Neural cell (in vitro differentiated cells): ENCODE results near the gene CHMP4B. TPM values are rescaled to one million over a fixed set of nuclear protein-coding genes. Genes with fewer than 3 reads are reported as not detected.

Experiments used
- H2AFZ ChIP-seq: fragments of 200-600, 300-800 bp; sonication (generic), shearing (Covaris generic); 2 replicates; pipeline ENCODE4 v1.6.0; 2014; ENCODE audit warnings: low read depth, mild to moderate bottlenecking, antibody characterized with exemption, low read length, moderate library complexity
- H3F3A ChIP-seq: fragments of 200-600 bp; shearing (Covaris generic); 2 replicates; pipeline ENCODE4 v1.6.1; 2016; ENCODE audit warnings: mild to moderate bottlenecking, moderate library complexity, mixed read lengths, antibody characterized with exemption, low read length; ENCODE audit not compliant: insufficient read depth, poor library complexity, severe bottlenecking
- H3K27ac ChIP-seq: fragments of 200-600, 300-800 bp; sonication (generic), shearing (Covaris generic); 2 replicates; pipeline ENCODE4 v1.5.1; 2014; ENCODE audit warnings: mild to moderate bottlenecking, low read length, moderate library complexity
- H3K27me3 ChIP-seq: fragments of 300-800, 200-600 bp; sonication (generic), shearing (Covaris generic); 2 replicates; pipeline ENCODE4 v1.6.0; 2014; ENCODE audit warnings: mild to moderate bottlenecking, low read depth, low read length, moderate library complexity; ENCODE audit not compliant: insufficient read depth
- H3K36me3 ChIP-seq: fragments of 300-800, 200-600 bp; sonication (generic), shearing (Covaris generic); 2 replicates; pipeline ENCODE4 v1.5.1; 2014; ENCODE audit warnings: mild to moderate bottlenecking, antibody characterized with exemption, low read length, moderate library complexity; ENCODE audit not compliant: insufficient read depth
- H3K4me2 ChIP-seq: fragments of 300-800, 200-600 bp; sonication (generic), shearing (Covaris generic); 2 replicates; pipeline ENCODE4 v1.6.0; 2014; ENCODE audit warnings: mild to moderate bottlenecking, low read length
- H3K4me3 ChIP-seq: fragments of 300-800, 200-600 bp; sonication (generic), shearing (Covaris generic); 2 replicates; pipeline ENCODE4 v1.5.1; 2014; ENCODE audit warnings: mild to moderate bottlenecking, low read length, moderate library complexity
- H3K79me2 ChIP-seq: fragments of 200-600 bp; shearing (Covaris generic); replicated peaks from 2 replicates; pipeline ENCODE4 v1.6.0; 2014; ENCODE audit warnings: mild to moderate bottlenecking, low read length, moderate library complexity; ENCODE audit not compliant: insufficient read depth
- H3K9ac ChIP-seq: fragments of 300-800, 200-600 bp; sonication (generic), shearing (Covaris generic); 2 replicates; pipeline ENCODE4 v1.6.1; 2016; ENCODE audit warnings: mild to moderate bottlenecking, low read length, mixed read lengths
- H3K9me2 ChIP-seq: fragments of 200-600 bp; shearing (Covaris generic); 2 replicates; pipeline ENCODE4 v1.6.1; 2016; ENCODE audit warnings: mild to moderate bottlenecking, low read length, mixed read lengths; ENCODE audit not compliant: insufficient read depth
- H3K9me3 ChIP-seq: fragments of 200-600, 300-800 bp; sonication (generic), shearing (Covaris generic); 2 replicates; pipeline ENCODE4 v1.6.1; 2016; ENCODE audit warnings: mild to moderate bottlenecking, mixed run types, low read length, moderate library complexity, mixed read lengths
- H4K20me1 ChIP-seq: fragments of 200-600 bp; shearing (Covaris generic); 2 replicates; pipeline ENCODE4 v1.6.1; 2016; ENCODE audit warnings: mild to moderate bottlenecking, mixed run types; ENCODE audit not compliant: insufficient read depth
- EP300 ChIP-seq: fragments of 450-650 bp; conservative IDR thresholded peaks from 2 replicates; pipeline ENCODE4 v1.6.1; 2014; ENCODE audit warnings: antibody characterized with exemption, mild to moderate bottlenecking, moderate library complexity; ENCODE audit not compliant: poor library complexity, severe bottlenecking
- EZH2 ChIP-seq: fragments of 200-600, 300-800 bp; shearing (Covaris generic), sonication (generic); IDR thresholded peaks from 2 replicates; pipeline ENCODE4 v1.6.1; 2014; ENCODE audit warnings: antibody characterized with exemption, low read length, borderline replicate concordance, mild to moderate bottlenecking; ENCODE audit not compliant: insufficient read depth, poor library complexity, severe bottlenecking
- MXI1 ChIP-seq: fragments of 450-650 bp; conservative IDR thresholded peaks from 2 replicates; pipeline ENCODE4 v1.6.1; 2014; ENCODE audit warnings: antibody characterized with exemption, mild to moderate bottlenecking; ENCODE audit not compliant: poor library complexity, severe bottlenecking
- POLR2AphosphoS5 ChIP-seq: IDR thresholded peaks from 2 replicates; pipeline ENCODE4 v1.6.1; 2012
- RAD21 ChIP-seq: fragments of 450-650 bp; conservative IDR thresholded peaks from 2 replicates; pipeline ENCODE4 v1.6.1; 2014; ENCODE audit warnings: antibody characterized with exemption, mild to moderate bottlenecking, moderate library complexity
- SMC3 ChIP-seq: fragments of 450-650 bp; conservative IDR thresholded peaks from 2 replicates; pipeline ENCODE4 v1.6.1; 2014; ENCODE audit warnings: antibody characterized with exemption, mild to moderate bottlenecking, moderate library complexity; ENCODE audit not compliant: poor library complexity
- TAF1 ChIP-seq: IDR thresholded peaks from 2 replicates; pipeline ENCODE4 v1.6.1; 2012; ENCODE audit warnings: low read depth
- polyA plus RNA-seq: library from polyadenylated mRNA; depleted of rRNA; stranded (reverse); fragments of >200 nt; gene quantifications from 2 replicates; pipeline ENCODE4 v1.2.3, GENCODE V29; 2014
- TF ChIP-seq, protein P1 (sequence below): IDR thresholded peaks from 2 replicates; pipeline ENCODE4 v1.6.1; 2012; ENCODE audit warnings: borderline replicate concordance
- TF ChIP-seq, protein P2 (sequence below): fragments of 450-650 bp; IDR thresholded peaks from 2 replicates; pipeline ENCODE4 v1.5.1; 2014; ENCODE audit warnings: antibody characterized with exemption, mild to moderate bottlenecking, moderate library complexity; ENCODE audit not compliant: poor library complexity, severe bottlenecking

CHMP4B gene
- polyA plus RNA-seq, 1 donor from 2014 or later: 83.8 TPM

DNA sequence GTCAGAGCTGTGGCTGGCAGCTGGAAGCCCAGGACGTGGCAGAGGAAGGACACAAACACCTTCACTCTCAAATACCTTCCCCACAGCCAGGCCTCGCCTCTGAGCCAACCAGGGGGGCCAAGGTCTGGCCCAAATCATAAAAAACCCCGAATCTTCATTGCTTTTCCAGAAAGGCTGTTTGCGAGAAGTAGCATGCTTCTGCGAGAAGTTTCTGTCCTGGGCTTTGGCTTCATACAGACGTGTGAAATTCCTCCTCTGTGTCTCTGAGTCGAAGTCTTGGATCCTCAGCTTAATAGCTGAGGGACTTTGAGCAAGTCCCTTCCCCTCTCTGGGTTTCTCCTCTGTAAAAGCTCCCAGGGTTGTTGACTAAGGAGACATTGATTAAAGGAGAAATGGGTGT lies 63.0 kb downstream of the CHMP4B start:
- H3K4me3 ChIP-seq: no peak overlapping the region
- no peaks in the 10 kb centered on the region for H3F3A ChIP-seq
- H4K20me1 ChIP-seq: no peaks in the 10 kb centered on the region
- H3K9ac ChIP-seq: no peak overlapping the region
- no peaks in the 10 kb centered on the region for H3K36me3 ChIP-seq
- H3K27me3 ChIP-seq: no peaks in the 10 kb centered on the region
- no peak overlapping the region for H3K4me2 ChIP-seq
- H3K27ac ChIP-seq: no peak overlapping the region
- H3K9me3 ChIP-seq: no peaks in the 10 kb centered on the region
- H3K9me2 ChIP-seq: no peaks in the 10 kb centered on the region
- H3K79me2 ChIP-seq: no peaks in the 10 kb centered on the region
- no peak overlapping the region for H2AFZ ChIP-seq
- TF ChIP-seq, protein P1, sequence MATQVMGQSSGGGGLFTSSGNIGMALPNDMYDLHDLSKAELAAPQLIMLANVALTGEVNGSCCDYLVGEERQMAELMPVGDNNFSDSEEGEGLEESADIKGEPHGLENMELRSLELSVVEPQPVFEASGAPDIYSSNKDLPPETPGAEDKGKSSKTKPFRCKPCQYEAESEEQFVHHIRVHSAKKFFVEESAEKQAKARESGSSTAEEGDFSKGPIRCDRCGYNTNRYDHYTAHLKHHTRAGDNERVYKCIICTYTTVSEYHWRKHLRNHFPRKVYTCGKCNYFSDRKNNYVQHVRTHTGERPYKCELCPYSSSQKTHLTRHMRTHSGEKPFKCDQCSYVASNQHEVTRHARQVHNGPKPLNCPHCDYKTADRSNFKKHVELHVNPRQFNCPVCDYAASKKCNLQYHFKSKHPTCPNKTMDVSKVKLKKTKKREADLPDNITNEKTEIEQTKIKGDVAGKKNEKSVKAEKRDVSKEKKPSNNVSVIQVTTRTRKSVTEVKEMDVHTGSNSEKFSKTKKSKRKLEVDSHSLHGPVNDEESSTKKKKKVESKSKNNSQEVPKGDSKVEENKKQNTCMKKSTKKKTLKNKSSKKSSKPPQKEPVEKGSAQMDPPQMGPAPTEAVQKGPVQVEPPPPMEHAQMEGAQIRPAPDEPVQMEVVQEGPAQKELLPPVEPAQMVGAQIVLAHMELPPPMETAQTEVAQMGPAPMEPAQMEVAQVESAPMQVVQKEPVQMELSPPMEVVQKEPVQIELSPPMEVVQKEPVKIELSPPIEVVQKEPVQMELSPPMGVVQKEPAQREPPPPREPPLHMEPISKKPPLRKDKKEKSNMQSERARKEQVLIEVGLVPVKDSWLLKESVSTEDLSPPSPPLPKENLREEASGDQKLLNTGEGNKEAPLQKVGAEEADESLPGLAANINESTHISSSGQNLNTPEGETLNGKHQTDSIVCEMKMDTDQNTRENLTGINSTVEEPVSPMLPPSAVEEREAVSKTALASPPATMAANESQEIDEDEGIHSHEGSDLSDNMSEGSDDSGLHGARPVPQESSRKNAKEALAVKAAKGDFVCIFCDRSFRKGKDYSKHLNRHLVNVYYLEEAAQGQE: no peak
- TF ChIP-seq EZH2 (no peak), SMC3 (no peak)

DNA sequence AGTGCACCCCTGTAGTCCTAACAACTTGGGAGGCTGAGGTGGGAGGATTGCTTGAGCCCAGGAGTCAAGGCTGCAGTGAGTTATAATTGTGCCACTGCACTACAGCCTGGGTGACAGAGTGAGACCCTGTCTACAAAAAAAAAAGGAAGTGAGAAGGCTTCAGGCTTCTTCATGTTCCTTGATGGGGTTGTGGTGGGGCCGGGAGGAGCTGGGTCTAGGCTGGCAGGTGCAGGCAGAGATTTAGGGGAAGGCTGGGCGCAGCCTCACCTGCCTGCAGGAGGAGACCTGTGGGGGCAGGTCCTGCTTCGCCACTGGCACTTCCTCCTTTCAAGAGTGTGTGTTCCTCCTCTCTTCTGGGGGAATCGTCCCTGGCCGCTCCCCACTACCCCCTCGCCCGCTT lies 63.9 kb downstream of the CHMP4B start:
- H3K36me3 ChIP-seq: no peaks in the 10 kb centered on the region
- H3K4me2 ChIP-seq: no peak overlapping the region
- no peaks in the 10 kb centered on the region for H3F3A ChIP-seq
- H3K4me3 ChIP-seq: no peak overlapping the region
- no peak for TF ChIP-seq SMC3
- TF ChIP-seq MXI1: no peak
- TF ChIP-seq POLR2AphosphoS5: no peak
- TF ChIP-seq TAF1: no peak
- TF ChIP-seq RAD21: no peak
- no peak for TF ChIP-seq EP300
- TF ChIP-seq, protein P2, sequence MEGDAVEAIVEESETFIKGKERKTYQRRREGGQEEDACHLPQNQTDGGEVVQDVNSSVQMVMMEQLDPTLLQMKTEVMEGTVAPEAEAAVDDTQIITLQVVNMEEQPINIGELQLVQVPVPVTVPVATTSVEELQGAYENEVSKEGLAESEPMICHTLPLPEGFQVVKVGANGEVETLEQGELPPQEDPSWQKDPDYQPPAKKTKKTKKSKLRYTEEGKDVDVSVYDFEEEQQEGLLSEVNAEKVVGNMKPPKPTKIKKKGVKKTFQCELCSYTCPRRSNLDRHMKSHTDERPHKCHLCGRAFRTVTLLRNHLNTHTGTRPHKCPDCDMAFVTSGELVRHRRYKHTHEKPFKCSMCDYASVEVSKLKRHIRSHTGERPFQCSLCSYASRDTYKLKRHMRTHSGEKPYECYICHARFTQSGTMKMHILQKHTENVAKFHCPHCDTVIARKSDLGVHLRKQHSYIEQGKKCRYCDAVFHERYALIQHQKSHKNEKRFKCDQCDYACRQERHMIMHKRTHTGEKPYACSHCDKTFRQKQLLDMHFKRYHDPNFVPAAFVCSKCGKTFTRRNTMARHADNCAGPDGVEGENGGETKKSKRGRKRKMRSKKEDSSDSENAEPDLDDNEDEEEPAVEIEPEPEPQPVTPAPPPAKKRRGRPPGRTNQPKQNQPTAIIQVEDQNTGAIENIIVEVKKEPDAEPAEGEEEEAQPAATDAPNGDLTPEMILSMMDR: no peak
- TF ChIP-seq, protein P1: no peak
- no peak for TF ChIP-seq EZH2
- H2AFZ ChIP-seq: no peak overlapping the region
- H3K9me2 ChIP-seq: no peaks in the 10 kb centered on the region
- H3K9ac ChIP-seq: no peak overlapping the region
- no peaks in the 10 kb centered on the region for H3K27me3 ChIP-seq
- H4K20me1 ChIP-seq: no peaks in the 10 kb centered on the region
- H3K79me2 ChIP-seq: no peaks in the 10 kb centered on the region
- H3K27ac ChIP-seq: no peak overlapping the region
- H3K9me3 ChIP-seq: no peaks in the 10 kb centered on the region
